A549 (cell line): ENCODE data around the gene GSC.

Experiments used
- ELK1 ChIP-seq: fragments of 150-350 bp; IDR thresholded peaks from 2 replicates; pipeline ENCODE4 v1.6.1; 2014; ENCODE audit warnings: low read depth, mild to moderate bottlenecking, low read length
- EP300 ChIP-seq, 2 experiments: fragments of >200 bp; sonication (Bioruptor Twin); formaldehyde crosslinking; IDR thresholded peaks; 2 replicates in 1 of 2; 3 replicates in 1 of 2; pipeline ENCODE4 v1.6.1; 2016 to 2017
- JUNB ChIP-seq: fragments of >200 bp; sonication (Bioruptor Twin); formaldehyde crosslinking; IDR thresholded peaks from 2 replicates; pipeline ENCODE4 v1.6.1; 2016
- KDM5A ChIP-seq: fragments of 200-600 bp; sonication (generic); IDR thresholded peaks from 2 replicates; pipeline ENCODE4 v1.6.1; 2016; ENCODE audit warnings: antibody characterized with exemption, mild to moderate bottlenecking
- MAX ChIP-seq: IDR thresholded peaks from 2 replicates; pipeline ENCODE4 v1.6.1; 2012
- NFE2L2 ChIP-seq: fragments of 150-350 bp; conservative IDR thresholded peaks from 2 replicates; pipeline ENCODE4 v1.6.1; 2014; ENCODE audit warnings: low read length
- SMC3 ChIP-seq: fragments of >200 bp; sonication (Bioruptor Twin); formaldehyde crosslinking; IDR thresholded peaks from 3 replicates; pipeline ENCODE4 v1.6.1; 2018; ENCODE audit warnings: inconsistent platforms
- ZFP36 ChIP-seq: fragments of 450-650 bp; IDR thresholded peaks from 2 replicates; pipeline ENCODE4 v1.6.1; 2014; ENCODE audit warnings: borderline replicate concordance; ENCODE audit not compliant: partially characterized antibody
- TF ChIP-seq, protein P1 (sequence below): fragments of >200 bp; sonication (Bioruptor Twin); formaldehyde crosslinking; IDR thresholded peaks from 3 replicates; pipeline ENCODE4 v1.5.1; 2016
- TF ChIP-seq, protein P2 (sequence below): fragments of 250-450 bp; sonication (Bioruptor Pico); IDR thresholded peaks from 2 replicates; pipeline ENCODE4 v1.5.0; 2020; ENCODE audit warnings: low read depth, mild to moderate bottlenecking, moderate library complexity

GRCh38 chr14:94775871-94776210, 5.9 kb upstream of the GSC start:
- TF ChIP-seq, protein P1, sequence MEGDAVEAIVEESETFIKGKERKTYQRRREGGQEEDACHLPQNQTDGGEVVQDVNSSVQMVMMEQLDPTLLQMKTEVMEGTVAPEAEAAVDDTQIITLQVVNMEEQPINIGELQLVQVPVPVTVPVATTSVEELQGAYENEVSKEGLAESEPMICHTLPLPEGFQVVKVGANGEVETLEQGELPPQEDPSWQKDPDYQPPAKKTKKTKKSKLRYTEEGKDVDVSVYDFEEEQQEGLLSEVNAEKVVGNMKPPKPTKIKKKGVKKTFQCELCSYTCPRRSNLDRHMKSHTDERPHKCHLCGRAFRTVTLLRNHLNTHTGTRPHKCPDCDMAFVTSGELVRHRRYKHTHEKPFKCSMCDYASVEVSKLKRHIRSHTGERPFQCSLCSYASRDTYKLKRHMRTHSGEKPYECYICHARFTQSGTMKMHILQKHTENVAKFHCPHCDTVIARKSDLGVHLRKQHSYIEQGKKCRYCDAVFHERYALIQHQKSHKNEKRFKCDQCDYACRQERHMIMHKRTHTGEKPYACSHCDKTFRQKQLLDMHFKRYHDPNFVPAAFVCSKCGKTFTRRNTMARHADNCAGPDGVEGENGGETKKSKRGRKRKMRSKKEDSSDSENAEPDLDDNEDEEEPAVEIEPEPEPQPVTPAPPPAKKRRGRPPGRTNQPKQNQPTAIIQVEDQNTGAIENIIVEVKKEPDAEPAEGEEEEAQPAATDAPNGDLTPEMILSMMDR: no peak
- no peak for TF ChIP-seq ZFP36
- no peak for TF ChIP-seq JUNB
- TF ChIP-seq, protein P2, sequence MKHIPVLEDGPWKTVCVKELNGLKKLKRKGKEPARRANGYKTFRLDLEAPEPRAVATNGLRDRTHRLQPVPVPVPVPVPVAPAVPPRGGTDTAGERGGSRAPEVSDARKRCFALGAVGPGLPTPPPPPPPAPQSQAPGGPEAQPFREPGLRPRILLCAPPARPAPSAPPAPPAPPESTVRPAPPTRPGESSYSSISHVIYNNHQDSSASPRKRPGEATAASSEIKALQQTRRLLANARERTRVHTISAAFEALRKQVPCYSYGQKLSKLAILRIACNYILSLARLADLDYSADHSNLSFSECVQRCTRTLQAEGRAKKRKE (CRISPR knock-in tag): no peak
- no peak for TF ChIP-seq MAX
- no peak for TF ChIP-seq EP300 (IDR thresholded peaks at IDR 0.05)
- TF ChIP-seq NFE2L2: no peak
- no peak for TF ChIP-seq ELK1
- no peak for TF ChIP-seq KDM5A
- no peak for TF ChIP-seq SMC3
